Activated effector memory CD4-positive, alpha-beta T cell treated with anti-CD3 and anti-CD28 coated beads, Interleukin-2, amount 50 U/mL, for 16 hours (primary cell): ENCODE results near the gene PCYT2.

Experiments
- DNase-seq: peaks from one replicate; pipeline ENCODE4 v3.0.0-alpha.2; 2020

PCYT2 gene

GRCh38 chr17:81912441-81913309 is 1.5 kb upstream of the PCYT2 start:
- no peak for DNase-seq

DNA sequence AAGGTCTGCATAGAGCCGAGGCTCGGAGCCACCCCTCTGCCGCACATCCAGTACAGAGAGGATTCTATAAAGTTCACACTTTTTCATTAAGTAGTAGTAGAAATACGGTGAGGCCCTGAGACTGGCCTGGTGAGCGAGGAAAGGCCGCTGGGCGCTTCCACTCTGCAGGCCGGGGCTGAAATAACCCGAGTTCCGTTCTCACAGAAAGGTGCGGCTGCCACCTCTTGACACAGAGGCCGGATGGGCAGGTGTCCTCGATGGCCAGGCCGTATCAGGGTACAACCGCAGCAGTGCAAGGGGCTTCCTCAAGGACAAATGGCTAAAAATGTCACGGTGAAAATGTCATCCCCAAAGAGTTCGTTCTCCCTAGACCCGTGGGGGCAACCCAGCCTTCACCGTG is 770 bp upstream of the PCYT2 start:
- no peak for DNase-seq

GRCh38 chr17:81910840-81911276 is 341 bp downstream of the PCYT2 start:
- no peak for DNase-seq

DNA sequence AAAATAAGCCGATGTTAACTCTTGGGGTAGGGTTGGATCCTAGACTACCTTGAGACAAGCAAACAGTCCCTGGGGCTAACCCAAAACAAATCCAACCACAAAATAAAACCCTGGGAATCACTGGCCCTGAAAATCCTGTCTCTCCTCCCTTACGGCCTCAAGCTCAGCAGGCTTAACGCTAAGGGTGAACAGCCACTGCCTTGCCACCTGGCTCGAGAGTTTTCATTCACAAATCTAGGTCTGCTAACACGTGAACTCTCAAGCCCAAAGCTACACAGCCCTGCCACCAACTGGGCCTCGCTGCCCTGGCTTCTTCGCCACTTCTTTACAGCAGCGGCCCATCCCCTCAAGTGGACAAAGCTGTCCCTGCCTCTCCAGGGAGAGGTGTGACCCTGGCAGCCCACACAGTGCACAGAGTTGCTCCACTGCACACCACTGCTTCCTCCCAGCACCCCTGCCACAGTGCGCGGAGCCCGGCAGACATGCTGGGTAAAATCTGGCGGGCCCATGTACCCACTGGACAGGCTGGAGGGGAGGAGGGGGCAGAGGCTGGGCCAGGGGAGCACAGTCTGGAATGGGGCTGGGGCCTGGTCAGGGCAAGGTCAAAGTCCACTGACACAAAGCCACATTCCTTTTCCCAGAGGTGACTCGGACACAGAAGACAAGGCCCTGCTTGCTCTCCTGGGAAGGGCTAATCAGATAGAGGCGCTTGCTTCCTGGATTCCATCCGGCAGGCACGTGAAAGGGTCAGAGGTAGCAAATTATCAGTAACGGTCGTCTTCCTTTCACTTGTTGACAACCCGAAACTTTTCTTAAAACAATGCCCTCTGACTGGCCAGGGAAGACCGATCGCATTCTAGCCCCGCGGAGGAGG is 996 bp downstream of the PCYT2 start:
- no peak for DNase-seq

DNA sequence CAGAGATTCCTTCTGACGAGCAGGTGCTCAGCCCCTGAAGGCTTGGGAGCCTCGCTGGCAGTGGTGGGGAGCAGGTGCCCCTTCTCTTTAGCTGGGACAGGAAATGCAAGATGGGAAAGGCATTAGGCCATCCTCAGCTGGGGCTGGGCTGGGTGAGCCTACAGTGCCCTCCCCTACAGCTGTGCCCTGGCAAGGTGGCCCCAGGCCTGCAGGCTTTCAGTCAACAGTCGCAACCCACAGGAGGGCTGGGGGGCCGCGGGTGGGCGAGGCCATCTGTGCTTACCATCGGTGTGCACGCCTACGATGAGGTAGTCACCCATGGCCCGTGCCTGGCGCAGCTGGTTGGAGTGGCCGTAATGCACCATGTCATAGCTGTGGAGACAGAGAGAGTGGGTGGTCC is 2.0 kb downstream of the PCYT2 start:
- DNase-seq, result no peak

- DNase-seq, result no peak
Observed at GRCh38 chr17:81908793-81909192, 2.4 kb downstream of the PCYT2 start.

DNA sequence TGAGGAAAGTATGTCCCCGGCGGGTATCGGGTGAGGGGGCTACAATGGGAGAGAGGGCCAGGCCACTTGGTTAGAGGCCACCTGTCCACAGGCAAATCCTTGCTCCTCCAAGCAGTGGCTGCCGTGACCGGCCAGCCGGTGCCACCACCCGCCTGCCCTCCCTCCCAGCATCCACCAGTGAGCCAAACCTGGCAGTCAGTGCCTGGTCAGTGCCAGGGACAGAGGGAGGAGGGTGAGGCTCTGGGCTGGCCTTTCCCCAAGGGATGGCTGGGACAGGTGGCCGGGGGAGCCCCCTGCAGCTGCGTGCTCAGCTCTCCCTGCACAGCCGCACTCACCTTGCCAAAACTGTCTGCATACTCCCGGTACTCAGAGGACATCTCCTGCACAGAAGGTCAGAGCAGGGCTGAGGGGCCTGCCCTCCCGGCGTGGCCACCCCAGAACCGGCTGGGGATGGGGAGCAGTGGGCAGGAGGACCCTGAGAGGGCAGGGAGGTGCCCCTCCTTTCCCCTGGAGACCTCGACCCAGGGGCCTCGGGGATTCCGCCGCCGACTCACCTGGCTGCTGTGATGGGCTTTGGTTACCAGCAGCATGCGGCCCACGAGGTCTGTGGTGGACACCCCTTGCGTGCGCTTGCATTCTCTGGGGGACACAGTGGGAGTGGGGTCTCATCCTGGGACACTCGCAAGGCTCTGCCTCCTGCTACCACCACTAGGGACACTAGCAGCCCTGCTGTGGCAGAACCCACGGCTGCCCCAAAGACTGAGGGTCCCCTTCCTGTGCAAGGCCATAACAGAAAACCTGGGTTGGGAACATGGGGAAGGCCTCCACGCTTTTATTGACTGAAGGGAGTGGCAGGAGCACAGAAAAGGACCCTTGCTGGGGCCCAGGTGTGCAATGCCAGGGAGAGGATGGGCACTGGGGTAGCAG is 3.7 kb downstream of the PCYT2 start:
- DNase-seq, result no peak

DNA sequence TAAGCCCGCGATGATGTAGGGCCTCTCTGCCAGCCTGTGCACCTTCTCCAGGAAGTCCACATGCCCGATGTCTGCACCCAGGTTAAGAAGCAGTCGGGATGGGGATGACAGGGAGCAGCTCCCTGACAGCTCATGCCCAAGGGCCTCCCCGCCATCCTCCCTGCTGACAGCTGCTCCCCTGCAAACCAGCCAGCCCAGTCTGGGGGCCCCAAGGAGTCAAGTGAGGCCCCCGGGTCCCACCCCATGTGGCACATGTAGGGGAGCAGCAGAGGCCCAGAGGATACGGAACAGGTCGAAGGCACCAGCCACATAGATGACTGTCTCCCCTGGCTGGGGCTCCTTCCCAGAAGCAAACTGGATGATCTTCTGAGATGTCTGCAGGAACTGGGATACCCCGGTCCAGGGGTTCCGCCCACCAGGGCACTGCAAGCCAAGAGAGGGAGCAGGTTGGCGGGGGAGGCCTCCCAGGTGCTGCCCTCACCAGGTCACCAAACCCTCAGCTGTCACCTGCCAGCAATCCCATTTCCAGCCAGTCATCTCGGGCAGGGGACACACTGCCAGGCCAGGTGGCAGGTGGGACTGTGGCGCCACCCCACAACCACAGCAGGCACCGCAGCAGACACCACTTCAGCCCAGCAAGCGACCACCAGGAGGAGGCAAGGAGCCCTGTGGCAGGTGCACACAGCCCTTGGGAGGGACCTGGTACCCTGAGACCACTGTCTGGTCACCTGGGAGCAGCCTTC is 4.6 kb downstream of the PCYT2 start:
- no peak for DNase-seq

DNA sequence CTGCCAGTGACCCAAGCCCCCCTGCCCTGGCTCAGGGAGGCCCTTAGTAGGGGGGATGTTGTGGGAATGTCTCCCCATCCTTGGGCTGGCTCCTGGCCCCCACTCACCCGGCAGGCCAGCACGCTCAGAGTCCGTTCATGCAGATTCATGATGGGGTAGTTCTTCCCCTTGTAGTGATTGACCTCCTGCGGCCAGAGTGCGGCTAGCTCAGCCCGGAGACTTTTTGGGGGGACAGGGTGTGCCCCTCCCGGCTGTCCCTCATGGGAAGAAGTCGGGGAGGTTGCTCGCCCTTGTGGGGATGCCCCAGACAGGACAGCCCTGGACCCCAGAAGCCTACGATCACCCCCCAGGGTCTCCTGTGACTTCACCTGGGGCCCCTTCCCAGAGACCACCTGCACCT is 5.2 kb downstream of the PCYT2 start:
- DNase-seq, result no peak

GRCh38 chr17:81905424-81905875 is 5.7 kb downstream of the PCYT2 start:
- DNase-seq, result no peak

- DNase-seq, result no peak
Observed at GRCh38 chr17:81904600-81905423, 6.4 kb downstream of the PCYT2 start.

DNA sequence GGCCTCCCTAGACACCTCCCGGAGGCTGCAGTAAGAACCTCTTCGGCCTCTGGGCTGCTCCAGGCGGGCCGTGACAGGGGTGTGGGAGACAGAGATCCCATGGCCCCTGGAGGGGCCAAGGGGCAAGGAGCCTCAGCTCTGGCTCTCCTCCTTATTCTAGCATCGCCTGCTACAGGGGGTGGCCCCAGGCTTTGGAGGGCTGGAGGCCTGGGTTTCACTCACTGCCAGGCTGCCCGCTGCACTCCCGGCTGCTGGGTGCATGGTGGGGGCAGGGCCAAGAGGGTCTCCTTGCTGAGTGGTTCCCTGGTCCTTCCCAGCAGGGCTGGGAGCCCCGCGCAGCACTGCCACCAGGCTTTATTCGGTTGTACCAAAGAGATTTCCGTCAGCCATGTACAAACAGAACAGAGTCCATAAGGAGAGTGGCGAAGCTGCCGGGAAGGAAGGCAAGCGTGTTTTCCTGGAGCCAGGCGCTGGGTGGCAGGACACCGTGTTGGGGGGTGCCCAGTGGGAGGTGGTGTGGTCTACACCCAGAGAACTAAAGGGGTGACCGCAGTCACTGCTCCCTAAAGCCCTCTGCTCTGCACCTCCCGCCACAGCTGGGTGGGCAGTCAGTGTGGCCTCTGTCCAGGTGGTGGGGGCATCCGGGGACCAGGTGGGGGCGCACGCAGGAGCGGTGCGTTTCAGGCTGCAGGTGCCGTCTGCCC is 7.2 kb downstream of the PCYT2 start:
- DNase-seq, result no peak

GRCh38 chr17:81903415-81903831 is 7.8 kb downstream of the PCYT2 start:
- no peak for DNase-seq

DNA sequence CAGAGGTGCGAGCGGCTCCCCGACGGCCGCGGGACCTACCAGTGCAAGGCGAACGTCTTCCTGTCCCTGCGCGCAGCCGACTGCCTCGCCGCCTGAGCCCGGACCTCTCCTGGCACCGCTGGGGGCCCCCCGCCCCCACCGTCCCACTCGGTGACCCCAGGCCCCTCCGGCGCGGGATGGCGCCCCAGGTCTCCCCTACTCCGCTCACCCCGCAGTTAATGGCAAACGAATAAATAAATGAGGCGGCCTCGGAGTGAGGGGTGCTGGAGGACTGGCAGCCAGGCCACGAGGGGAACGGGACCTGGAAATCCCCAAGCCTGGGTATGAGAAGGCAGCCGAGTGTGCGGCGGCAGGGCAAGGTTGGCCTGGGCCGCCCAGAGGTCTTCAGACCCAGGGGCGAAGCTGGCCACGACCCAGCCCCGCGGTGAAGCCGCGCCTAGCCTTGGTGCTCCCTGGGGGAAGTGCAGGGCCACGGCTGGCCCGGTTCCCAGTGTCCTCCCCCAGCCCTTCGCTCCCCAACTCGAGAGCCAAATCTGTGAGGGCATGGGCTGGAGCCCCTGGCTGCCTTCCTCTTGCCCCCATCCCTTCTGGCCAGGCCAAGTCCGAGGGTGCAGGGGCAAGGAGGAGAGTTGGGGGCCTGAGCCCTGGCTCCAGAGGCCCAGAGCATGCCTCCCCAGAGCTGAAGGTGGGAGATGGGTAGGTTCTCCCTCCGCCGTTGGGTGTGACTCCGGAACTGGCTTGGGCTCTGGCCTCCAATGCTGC is 8.4 kb downstream of the PCYT2 start:
- DNase-seq, result no peak

DNA sequence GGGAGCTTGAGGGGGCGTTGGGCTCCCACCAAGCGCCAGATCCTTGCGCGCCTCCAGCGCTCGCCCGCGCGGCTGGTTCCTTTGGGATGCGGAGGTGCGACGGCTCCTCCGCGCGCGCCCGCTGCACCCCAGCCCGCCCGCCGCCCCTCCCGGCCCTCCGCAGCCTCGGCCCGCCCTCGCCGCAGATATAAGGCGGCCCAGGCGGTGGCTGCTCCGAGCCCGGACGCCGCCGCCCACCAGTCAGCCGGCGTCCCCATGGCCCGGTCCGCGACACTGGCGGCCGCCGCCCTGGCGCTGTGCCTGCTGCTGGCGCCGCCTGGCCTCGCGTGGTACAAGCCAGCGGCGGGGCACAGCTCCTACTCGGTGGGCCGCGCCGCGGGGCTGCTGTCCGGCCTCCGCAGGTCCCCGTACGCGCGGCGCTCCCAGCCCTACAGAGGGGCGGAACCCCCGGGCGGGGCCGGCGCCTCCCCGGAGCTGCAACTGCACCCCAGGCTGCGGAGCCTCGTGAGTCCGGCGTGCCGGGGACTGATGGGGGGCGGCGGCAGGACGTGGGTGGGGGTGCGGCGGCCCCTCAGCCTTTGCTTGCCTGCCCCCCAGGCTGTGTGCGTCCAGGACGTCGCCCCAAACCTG is 9.1 kb downstream of the PCYT2 start, which contains the start of gene NPB:
NPB (plus strand) TSS at position 216 of the 630 bp plus-strand sequence; CDS start at position 256, 40 bp downstream.
- DNase-seq, result no peak

DNA sequence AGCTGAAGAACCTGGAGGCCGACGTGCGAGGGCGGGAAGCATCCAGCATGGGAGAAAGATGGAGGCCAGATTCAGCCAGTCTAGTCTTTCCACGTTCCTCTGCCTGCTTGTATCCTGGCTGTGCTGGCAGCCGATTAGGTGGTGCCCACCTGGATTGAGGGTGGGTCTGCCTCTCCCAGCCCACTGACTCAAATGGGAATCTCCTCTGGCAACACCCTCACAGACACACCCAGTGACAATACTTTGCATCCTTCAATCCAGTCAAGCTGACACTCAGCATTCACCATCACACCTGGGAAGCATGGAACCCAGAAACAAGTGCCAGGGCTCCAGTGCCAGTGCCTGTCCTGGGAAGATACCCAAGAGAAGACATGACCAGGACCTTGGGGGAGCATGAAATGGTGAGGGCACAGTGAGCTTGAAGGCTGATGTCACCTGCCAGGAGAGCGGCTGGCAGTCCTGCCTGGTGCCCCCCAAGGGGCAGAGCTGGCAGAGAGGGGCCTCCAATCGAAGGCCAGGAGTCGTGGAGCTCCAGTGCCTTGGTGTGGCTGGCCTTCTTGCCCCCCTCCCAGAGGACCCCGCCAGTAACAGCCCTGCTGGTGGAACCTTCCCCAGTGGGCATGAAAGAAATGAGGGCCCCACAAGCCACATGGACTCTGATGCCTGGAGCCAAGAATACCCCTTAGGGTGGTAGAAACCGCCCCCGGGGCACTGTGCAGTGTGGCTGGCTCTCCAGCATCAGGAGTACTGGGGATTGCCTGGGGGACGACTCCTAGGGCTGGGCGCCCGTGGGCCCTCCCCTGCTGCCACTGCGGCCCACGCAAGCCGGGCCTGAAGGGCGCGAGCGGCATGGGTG is 9.8 kb downstream of the PCYT2 start:
- no peak for DNase-seq

- no peak for DNase-seq
Observed at GRCh38 chr17:81900181-81900820, 10.9 kb downstream of the PCYT2 start.
